HG03039 (cell line): ENCODE data around the gene URI1.
A peak's percentile ranks its signal among the peaks of the same experiment; 100 is the strongest.
"Not testable (repeated sequence)": the region's sequence is repeated elsewhere in the genome, so short reads cannot be mapped to it uniquely, and the experiment has no call there.

ENCODE experiments used
- ATAC-seq: cut with Tn5 transposase; IDR thresholded peaks from one replicate; pipeline ENCODE4 v1.9.1; 2021; ENCODE audit warnings: mild to moderate bottlenecking, moderate library complexity; ENCODE audit not compliant: unreplicated experiment

Gene URI1

DNA sequence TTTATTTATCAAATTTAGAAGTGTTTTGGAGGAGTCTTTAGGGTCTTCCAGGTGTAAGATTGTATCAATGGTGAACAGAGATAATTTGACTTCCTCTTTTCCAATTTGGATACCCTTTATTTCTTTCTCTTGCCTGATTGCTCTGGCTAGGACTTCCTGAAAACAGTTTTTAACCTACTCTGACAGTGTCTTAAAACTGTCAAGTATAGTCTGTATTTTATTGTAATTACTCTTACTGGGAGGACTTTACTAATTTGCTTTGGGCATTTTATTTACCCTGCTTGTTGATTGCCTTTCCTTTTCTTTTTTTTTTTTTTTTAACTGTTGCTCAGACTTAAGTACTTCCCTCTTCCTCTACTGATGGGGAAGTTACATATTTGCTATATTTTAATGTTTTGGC, 81.3 kb downstream of the URI1 start:
- ATAC-seq, result no peak

GRCh38 chr19:30024091-30024490, 82.1 kb downstream of the URI1 start:
- no peak for ATAC-seq

DNA sequence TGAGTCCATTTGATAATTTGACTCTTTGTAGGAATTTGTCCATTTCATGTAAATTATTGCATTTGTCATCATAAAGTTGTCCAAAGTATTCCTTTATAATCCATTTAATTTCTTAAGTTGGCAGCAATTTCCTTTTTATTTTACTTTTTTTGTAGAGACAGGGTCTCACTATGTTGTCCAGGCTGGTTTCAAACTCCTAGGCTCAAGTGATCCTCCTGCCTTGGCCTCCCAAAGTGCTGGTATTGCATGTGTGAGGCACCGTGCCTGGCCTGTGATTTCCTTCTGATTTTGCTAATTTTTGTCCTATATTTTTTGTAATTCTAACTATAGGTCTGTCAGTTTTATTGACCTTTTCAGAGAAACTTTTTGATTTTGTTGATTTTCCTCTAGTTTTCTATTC, 84.9 kb downstream of the URI1 start:
- no peak for ATAC-seq

DNA sequence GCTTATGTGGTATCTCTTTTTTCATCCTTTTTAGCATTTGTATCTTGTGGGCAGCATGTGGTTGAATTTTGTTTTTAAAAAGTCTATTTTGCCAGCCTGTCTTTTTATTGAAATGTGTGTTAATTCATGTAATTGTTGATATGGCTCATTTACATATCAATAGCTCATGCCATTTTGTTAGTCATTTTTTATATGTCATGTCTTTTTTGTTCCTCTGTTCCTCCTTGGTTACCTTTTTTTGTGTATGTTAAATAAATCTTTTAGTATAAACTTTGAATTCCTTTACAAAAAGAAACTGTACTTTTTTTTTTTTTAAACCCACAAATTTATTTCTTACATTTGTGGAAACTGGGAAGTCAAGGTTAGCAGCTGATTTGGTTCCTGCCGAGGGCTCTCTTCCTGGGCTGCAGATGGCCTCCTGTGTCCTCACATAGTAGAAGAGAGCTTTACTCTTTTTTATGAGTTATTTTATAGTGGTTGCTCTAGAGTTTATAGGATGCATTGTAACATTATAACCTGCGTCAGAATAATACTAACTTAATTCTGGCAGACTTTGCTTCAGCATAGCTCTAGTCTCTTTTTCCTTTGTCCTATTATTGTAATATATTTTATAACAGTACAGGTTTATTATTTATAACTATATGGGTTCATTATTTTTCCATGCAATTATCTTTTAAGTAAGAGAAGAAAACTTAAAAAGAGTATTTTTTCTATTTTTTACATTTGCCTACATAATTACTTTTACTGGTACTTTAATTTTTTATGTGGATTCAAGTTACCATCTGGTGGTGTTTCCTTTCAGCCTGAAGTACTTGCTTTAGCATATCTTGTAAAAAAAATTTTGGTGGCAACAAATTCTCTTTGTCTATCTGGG, 86.3 kb downstream of the URI1 start:
- ATAC-seq, result no peak

DNA sequence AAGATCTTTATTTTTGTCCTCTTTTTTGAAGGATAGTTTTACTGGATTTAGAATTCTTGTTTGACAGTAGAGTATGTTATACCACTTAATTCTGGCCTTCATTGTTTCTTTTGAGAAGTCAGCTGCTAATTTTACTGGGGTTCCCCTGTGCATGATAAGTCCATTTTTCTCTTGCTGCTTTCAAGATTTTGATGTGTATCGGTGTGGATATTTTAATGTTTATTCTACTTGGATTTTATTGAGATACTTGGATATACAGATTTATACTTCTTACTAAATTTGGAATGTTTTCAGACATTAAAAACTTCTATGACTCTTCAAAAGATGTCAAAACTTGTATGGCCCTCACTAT, 86.9 kb downstream of the URI1 start:
- ATAC-seq, result no peak

GRCh38 chr19:30029721-30030510, 87.9 kb downstream of the URI1 start:
- peak; percentile 69 for ATAC-seq

DNA sequence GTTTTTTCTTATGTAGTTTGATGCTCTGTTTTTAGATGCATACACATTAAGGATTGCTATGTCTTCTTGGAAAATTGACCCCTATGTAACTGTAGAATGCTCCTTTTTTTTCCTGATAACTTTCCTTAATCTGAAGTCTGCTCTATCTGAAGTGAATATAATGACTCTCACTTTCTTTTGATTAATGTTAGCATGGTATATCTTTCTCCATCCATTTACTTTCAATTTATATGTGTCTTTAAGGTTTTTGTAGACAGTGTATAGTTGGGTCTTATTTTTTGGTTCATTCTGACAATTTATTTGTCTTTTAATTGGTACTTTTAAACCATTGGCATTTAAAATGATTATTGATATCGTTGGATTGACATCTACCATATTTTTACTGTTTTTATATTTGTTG, 92.3 kb downstream of the URI1 start:
- ATAC-seq, result no peak

- no peak for ATAC-seq
These were observed 94.4 kb downstream of the URI1 start for GRCh38 chr19:30036154-30037129.

GRCh38 chr19:30037835-30038234, 95.8 kb downstream of the URI1 start:
- ATAC-seq, result no peak

- ATAC-seq, result not testable (repeated sequence)
These were observed 99.9 kb downstream of the URI1 start for GRCh38 chr19:30041931-30042330.

GRCh38 chr19:30043008-30043407, 101.0 kb downstream of the URI1 start:
- ATAC-seq, result not testable (repeated sequence)

- ATAC-seq, result no peak
These were observed 102.5 kb downstream of the URI1 start for GRCh38 chr19:30044273-30045248.

DNA sequence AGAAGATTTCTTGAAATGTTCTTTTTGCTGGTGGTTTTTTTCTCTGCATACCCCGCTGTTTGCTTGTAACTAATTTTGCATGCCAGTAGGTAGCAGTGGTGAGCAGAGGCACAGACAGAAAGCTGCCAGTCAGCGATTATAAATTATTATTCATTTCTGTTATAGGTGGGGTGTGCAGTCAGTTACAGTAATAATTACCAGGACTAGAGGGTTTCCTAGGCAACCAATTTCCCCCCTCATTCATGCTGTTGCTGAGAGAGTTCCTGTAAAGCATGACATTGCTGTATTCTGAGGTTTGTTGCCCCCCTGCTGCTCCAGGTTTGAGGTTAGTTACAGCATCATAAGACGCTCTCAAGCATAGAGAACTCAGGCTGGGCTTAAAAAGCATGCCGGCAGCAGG, 104.5 kb downstream of the URI1 start:
- no peak for ATAC-seq

GRCh38 chr19:30047432-30047831, 105.4 kb downstream of the URI1 start:
- no peak for ATAC-seq

DNA sequence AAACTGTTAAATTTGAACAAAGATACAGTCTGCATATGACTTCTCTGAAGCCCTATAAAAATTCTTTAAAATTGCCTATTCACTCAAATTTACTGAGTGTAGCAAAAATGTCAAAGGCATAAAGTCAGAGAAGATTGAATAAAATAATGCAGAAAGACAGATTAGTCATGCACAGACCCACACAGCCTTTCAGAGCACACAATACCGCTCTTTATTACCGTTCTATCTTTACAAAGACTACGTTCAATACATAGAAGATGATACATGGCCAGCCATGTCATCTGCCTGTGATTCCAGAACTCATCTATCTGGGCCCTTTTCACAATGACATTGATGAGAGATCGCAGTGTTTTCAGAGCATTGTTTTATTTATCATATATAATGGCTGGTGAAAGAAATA, 107.2 kb downstream of the URI1 start:
- ATAC-seq, result no peak

- ATAC-seq, result no peak
These were observed 108.0 kb downstream of the URI1 start for GRCh38 chr19:30049846-30050667.

- ATAC-seq, result no peak
These were observed 110.4 kb downstream of the URI1 start for GRCh38 chr19:30052122-30053075.

DNA sequence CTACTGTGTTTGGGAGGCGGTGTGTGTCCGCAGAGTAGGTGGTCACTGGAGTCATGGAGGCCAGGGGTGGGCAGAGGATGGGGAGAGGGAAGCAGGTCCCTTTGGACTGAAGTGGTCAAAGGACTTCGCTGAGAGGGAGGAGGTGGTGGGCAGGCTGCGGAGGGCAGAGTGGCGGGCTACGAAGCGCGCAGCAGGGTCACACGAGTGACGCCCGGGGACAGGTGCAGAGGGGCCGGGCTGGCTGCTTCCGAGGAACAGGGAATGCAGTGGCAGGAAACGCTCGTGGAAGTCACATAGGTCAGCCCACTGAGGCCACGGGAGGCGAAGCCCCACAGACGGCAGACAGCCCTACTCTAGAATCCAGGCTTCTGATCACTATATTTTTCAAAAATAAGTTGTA, 111.5 kb downstream of the URI1 start:
- no peak for ATAC-seq
